ENCODE data around the gene ASTL. TPM values are rescaled to one million over a fixed set of nuclear protein-coding genes. Genes with fewer than 3 reads are reported as not detected.

Gene ASTL
- total RNA-seq, 3 donors from 2014 or later = 2.3 to 3.0 (median 2.8) TPM

DNA sequence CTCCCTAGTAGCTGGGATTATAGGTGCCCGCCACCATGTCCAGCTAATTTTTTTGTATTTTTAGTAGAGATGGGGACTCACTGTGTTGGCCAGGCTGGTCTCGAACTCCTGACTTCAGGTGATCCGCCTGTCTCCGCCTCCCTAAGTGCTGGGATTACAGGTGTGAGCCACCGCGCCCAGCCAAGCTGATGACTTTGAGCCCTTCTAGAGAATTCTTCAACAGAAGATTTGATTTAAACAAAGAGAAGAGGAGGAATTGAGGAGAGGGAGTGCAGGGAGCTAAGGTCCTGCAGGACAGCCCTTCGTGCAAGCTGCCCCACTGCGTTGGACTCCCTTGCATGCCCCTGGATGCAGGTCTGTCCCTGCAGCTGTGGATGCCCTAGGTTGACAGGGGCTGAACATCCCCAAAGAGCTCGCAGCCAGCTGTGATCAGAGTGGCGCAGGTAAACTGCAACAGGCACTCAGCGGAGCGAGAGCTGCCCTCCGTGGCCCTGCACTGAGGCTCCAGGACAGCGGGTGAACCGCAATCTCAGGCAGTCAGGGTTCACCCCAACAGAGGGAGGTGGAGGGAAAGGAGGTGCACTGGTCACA lies 35.6 kb downstream of the ASTL start:
- Mint-ChIP-seq H3K9me3 (peaks cover 11% of the 10 kb centered on the region), H3K4me3 (no peak overlapping the region), H3K27me3 (ENCODE audit: low read depth) (no peaks in the 10 kb centered on the region), H3K36me3 (ENCODE audit: insufficient read depth) (no peaks in the 10 kb centered on the region), H3K4me1 (ENCODE audit: low read depth) (peaks cover 2% of the 10 kb centered on the region)
- DNase-seq = no peak
- ATAC-seq = no peak

DNA sequence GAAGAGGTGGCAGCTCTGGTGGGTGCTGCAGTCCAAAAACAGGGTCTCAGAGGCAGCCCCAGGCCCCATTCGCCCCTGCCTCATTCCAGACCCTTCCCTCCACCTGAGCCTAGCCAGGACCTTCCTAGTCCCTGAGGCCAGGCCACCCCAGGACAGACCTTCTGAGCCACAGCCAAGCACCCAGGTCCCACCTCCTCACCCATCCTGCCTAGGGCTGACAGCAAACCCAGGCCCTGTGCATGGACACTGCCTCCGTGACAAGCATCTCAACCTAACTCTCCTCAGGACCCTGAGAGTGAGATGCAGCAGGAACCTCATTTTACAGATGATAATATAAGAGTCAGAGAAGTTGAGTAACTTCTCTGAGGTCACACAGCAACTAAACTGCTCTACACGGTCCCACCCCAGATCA lies 37.4 kb downstream of the ASTL start:
- Mint-ChIP-seq H3K27me3 (ENCODE audit: low read depth) (no peaks in the 10 kb centered on the region), H3K9me3 (peaks cover 11% of the 10 kb centered on the region), H3K4me1 (ENCODE audit: low read depth) (peaks cover 2% of the 10 kb centered on the region), H3K4me3 (no peak overlapping the region), H3K36me3 (ENCODE audit: insufficient read depth) (no peaks in the 10 kb centered on the region)
- ATAC-seq (no peak), DNase-seq (no peak)

DNA sequence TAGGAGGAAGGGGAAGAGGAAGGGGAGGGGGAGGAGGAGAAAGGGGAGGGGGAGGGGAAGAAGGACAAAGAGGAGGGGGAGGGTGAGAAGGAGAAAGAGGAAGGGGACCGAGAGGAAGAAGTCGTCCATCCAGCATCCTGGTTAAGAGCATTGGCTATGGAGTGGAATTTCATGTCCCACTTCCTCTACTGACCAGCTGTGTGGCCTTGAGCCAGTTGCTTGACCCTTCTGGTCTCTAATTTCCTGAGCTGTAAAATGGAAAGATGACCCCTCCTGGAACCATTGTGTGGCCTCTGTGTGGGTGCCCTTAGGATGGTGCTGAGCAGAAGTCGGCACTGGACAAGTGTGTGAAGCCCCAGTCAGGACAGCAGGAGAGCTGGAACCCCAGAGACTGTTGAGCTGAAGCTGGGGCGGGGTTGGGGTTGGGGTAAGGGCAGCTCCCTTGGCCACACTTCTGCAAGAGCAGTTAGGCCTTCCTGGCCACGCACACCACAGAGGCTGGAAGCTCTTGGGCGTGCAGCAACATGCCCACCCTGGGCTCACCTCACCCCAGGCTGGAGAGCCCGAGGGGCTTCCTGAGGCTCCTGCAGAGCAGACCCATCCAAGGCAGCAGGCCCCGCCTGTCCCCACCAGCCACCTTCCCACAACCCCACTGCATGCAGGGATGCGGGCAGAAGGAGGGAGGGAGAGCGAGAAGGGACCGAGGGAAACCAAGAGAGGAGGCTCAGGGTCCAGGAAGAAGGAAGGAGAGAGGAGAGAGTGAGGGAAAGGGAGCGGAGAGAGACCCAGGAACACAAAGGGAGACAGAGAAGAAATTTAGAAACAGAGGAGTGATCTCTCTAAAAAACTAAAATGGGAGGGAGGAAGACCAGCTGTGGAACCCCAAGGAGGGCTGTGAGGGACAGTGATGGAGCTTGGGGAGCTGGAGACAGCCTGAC lies 38.2 kb downstream of the ASTL start:
- DNase-seq (no peak), ATAC-seq (no peak)
- H3K4me3 Mint-ChIP-seq = no peak overlapping the region
- H3K36me3 Mint-ChIP-seq (ENCODE audit: insufficient read depth) = no peaks in the 10 kb centered on the region
- H3K9me3 Mint-ChIP-seq = peaks cover 4% of the 10 kb centered on the region
- H3K27me3 Mint-ChIP-seq (ENCODE audit: low read depth) = no peaks in the 10 kb centered on the region
- H3K4me1 Mint-ChIP-seq (ENCODE audit: low read depth) = peaks cover 2% of the 10 kb centered on the region

DNA sequence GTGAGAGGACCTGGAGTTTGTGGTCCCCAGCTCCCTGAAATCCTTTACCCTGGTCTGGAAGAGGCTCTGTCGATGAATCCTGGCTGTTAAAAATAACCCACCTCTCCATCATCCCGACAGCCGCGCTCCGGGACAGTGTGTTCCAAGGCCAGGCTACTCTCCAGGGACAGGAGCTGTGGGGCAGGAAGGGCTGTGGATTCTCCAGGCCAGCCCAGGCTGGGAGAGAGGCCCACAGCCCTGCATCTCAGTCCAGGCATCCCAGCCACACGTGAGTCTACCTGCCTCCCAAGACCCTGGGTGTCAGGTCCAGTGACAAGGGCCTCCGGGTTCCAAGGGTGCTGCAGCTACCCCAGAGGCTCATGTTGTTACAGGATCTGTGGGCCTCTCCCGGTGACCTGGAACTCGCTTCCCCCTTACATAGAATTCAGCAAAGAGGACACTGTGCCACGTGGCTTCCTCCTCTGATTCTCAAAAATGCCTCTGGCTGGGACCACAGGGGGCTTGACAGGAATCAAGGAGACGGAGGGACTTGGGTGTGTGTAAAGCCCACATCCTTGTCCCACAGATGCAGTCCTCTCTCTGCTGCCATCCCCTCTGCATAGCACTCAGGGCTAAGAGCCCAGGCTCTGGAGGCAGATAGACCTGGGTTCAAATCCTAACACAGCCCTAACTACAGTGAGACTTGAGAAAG lies 39.3 kb downstream of the ASTL start:
- ATAC-seq = no peak
- Mint-ChIP-seq H3K36me3 (ENCODE audit: insufficient read depth) (no peaks in the 10 kb centered on the region), H3K4me1 (ENCODE audit: low read depth) (peaks cover 2% of the 10 kb centered on the region), H3K4me3 (no peak overlapping the region), H3K9me3 (no peaks in the 10 kb centered on the region), H3K27me3 (ENCODE audit: low read depth) (no peaks in the 10 kb centered on the region)
- DNase-seq = no peak

DNA sequence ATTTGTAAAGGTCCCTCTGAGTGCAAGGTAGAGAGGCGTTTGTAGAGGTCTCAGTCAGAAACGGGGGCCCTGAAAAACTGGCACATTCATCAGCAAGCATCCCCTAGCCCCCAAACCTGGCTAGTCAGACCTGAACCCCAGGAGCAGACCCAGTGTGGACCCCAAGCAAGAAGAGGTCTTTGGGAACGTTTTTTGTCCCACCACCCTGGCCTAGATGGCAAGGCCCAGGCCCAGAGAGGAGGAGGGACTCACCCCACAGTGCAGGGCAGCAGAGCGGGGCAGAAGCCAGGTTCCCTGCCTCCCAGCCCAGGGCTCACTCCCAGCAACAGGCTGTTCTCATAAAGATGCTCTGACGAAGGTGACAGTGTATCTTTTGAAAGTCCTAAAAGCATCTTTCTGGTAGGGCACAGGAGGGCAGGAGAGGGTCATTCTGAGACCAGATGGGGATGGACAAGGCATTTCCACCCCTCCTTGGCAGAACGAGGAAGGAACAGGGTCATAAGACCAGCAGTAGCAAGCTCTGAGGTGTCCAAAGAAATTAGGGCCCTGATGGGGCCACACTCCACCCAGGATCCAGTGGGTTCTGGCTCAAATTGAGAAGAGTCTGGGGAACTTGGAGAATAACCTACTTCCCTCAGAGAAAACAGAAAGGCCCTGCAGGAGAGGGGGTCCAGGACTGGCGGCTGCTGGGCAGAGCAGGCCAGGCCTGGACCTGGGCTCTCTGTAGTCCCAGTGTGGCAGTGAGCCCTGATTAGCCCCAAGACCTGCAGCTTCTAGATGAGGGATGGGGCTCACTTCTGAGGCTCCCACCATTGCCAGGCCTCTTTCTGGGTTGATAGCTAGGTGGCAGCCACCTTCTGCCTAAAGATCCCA lies 40.1 kb downstream of the ASTL start:
- no peak overlapping the region for H3K4me3 Mint-ChIP-seq
- H3K9me3 Mint-ChIP-seq = no peaks in the 10 kb centered on the region
- H3K4me1 Mint-ChIP-seq (ENCODE audit: low read depth) = no peaks in the 10 kb centered on the region
- no peak for DNase-seq
- no peaks in the 10 kb centered on the region for H3K36me3 Mint-ChIP-seq (ENCODE audit: insufficient read depth)
- peaks cover 2% of the 10 kb centered on the region for H3K27me3 Mint-ChIP-seq (ENCODE audit: low read depth)
- no peak for ATAC-seq

DNA sequence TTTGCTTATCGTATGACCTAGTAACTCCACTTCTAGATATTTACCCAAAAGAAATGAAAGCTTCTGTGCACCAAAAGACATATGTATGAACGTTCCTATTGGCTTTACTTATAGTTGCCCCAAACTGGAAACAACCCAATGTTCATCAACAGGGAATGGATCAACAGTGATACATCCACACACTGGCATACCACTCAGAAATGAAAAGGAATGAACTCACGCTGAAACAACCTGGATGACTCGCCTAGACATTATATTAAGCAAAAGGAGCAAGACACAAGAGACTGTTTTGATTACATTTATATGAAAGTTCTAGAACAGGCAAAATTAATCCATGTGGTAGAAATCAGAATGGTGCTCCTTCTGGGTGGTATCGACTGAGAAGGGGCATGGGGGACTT lies 40.9 kb downstream of the ASTL start:
- ATAC-seq (no peak), DNase-seq (no peak)
- Mint-ChIP-seq H3K4me1 (ENCODE audit: low read depth) (no peaks in the 10 kb centered on the region), H3K36me3 (ENCODE audit: insufficient read depth) (no peaks in the 10 kb centered on the region), H3K9me3 (no peaks in the 10 kb centered on the region), H3K27me3 (ENCODE audit: low read depth) (peaks cover 4% of the 10 kb centered on the region), H3K4me3 (no peak overlapping the region)

DNA sequence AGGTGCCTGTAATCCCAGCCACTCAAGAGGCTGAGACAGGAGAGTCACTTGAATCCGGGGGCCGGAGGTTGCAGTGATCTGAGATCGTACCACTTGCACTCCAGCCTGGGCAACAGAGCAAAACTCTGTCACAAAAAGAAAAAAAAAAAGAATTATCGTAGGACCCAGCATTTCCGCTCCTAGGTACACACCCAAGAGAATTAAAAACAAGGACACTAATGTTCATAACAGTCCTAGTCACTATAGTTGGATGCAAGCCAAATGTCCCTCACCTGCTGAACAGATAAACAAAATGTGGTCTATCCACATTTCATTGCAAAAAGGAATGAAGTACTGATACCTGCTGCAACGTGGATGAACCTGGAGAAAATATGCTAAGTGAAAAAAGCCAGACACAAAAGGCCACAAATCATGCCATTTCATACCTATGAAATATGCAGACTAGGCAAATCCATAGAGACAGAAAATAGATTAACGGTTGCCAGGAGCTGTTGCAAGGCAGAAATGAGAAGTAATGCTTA lies 43.1 kb downstream of the ASTL start:
- Mint-ChIP-seq H3K4me3 (no peak overlapping the region), H3K4me1 (ENCODE audit: low read depth) (no peaks in the 10 kb centered on the region), H3K36me3 (ENCODE audit: insufficient read depth) (no peaks in the 10 kb centered on the region), H3K9me3 (no peaks in the 10 kb centered on the region), H3K27me3 (ENCODE audit: low read depth) (peaks cover 4% of the 10 kb centered on the region)
- DNase-seq (no peak), ATAC-seq (no peak)

DNA sequence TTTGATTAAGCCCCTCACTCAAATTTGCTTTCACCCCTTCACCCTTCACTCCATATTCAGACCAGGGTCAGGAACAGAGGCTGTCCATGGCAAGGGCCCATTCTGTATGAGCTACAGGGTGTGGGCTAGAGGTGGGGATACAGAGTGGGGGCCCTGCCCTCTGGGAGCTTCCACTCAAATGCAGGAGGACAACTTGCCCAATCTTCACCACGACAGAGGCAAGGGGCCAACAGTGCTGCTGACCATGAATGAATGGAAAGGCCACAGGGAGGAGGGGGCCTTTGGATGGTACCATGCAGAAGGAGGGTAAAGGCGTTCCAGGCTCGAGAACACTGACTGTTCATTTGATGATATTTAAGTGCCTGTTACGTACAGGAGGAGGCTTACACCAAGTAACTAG lies 44.8 kb downstream of the ASTL start:
- Mint-ChIP-seq H3K36me3 (ENCODE audit: insufficient read depth) (no peaks in the 10 kb centered on the region), H3K27me3 (ENCODE audit: low read depth) (peaks cover 4% of the 10 kb centered on the region), H3K4me3 (no peak overlapping the region), H3K4me1 (ENCODE audit: low read depth) (no peaks in the 10 kb centered on the region), H3K9me3 (no peaks in the 10 kb centered on the region)
- DNase-seq (no peak), ATAC-seq (no peak)

DNA sequence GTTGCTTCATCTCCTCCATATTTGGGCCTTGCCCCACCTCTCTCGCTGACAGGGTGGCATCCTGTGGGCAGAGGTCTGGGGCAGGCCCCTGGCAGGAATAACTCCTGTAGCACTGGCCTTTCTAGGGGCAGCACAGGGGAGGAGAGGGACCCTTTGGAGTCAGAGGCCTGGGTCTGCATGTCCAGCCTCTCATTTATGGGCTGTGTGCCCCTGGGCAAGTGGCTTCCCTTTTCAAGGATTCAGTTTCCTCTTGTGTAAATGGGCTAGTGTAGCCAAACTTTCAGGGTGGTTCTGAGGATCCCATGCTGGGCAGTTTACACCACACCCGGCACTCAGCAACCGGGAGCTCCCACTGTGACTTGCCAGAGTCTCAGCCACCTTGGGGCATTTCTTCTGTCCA lies 45.4 kb downstream of the ASTL start:
- H3K4me1 Mint-ChIP-seq (ENCODE audit: low read depth) = no peaks in the 10 kb centered on the region
- H3K4me3 Mint-ChIP-seq = no peak overlapping the region
- DNase-seq = no peak
- peaks cover 4% of the 10 kb centered on the region for H3K27me3 Mint-ChIP-seq (ENCODE audit: low read depth)
- no peaks in the 10 kb centered on the region for H3K36me3 Mint-ChIP-seq (ENCODE audit: insufficient read depth)
- ATAC-seq = no peak
- H3K9me3 Mint-ChIP-seq = no peaks in the 10 kb centered on the region

DNA sequence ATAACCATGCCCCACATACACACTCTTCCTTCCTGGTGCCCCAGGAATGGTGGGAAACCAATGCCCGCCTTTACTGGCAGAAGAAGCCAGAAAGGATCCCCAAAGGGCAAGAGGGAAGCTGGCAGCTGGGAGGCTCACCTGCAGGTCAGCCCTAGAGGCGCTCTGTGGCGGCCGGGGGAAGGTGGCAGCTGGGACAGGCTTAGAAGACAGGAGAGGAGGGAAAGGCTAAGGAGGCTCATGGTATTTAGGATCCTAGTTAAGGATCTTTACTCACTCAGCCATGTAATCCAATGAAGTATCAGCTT lies 45.8 kb downstream of the ASTL start:
- no peak overlapping the region for H3K4me3 Mint-ChIP-seq
- no peak for DNase-seq
- H3K36me3 Mint-ChIP-seq (ENCODE audit: insufficient read depth) = no peaks in the 10 kb centered on the region
- no peak for ATAC-seq
- no peaks in the 10 kb centered on the region for H3K9me3 Mint-ChIP-seq
- H3K4me1 Mint-ChIP-seq (ENCODE audit: low read depth) = no peaks in the 10 kb centered on the region
- H3K27me3 Mint-ChIP-seq (ENCODE audit: low read depth) = peaks cover 6% of the 10 kb centered on the region

DNA sequence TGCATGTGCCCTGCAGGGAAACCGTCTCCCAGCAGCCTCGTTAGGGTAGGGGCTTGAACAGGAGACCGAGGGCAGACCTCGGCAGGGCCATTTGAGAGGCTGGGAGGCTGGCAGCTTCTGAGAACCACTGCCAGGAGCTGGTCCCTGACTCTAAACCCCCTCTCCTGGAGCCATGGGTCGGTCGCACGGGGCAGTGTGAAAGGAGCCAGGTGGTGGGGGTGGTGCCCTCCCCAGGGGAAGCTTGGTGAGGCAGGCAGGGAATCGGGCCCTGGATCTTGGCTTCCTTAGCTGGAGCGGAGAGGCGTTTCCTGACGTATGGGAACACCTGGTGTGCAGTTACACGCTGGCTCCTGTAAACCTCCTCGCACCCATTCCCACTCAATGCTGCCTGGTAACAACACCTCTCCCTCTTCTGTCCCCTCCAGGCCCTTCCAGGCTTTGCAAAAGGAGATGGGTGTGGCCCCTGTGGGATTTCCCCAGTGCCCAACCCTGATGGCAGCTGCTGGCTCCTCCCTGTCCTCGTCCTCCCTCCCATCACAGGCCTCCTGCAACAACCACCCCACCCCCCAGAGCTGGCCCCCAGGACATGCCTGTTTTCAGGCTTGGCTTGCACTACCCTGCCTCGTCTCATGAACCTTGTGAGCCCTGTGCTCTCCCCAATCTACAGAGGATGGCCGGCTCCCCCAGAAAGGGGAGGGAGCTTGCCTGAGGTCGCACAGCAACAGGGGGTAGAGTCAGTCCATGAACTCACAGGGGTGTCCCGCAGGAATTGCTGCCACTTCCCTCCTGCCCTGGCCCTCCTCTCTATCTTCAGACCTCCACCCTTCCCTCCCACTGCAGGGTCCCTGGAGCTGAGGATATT lies 46.4 kb downstream of the ASTL start:
- ATAC-seq (no peak), DNase-seq (no peak)
- Mint-ChIP-seq H3K36me3 (ENCODE audit: insufficient read depth) (no peaks in the 10 kb centered on the region), H3K9me3 (no peaks in the 10 kb centered on the region), H3K4me1 (ENCODE audit: low read depth) (no peaks in the 10 kb centered on the region), H3K27me3 (ENCODE audit: low read depth) (peaks cover 6% of the 10 kb centered on the region), H3K4me3 (no peak overlapping the region)

DNA sequence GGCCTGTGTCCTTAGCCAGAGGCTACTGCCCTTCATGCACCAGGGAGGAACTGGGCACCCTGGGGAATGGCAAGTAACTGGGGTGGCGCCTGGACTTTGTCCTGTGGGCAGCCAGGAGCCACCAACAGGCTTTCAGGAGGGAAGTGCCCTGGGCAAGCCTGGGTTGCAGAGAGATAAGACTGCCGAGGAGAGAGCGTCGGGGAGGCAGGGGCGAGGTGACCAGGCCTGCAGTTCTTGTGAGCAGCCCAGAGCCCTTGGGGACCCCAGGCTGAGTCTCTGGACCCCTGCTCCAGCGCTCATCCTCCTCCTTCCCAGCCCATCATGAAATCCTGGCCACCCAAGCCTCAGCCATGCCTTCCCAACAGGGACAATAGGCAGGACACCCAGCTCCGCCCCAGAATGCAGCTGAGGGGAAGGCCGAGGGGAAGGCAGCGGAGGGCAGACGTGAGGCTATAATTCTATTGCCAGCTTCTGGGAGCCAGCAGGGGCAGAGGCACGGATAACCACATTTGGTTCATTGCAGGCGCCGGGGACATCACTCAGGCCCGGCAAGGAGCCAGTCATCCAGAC lies 47.1 kb downstream of the ASTL start:
- Mint-ChIP-seq H3K4me1 (ENCODE audit: low read depth) (no peaks in the 10 kb centered on the region), H3K36me3 (ENCODE audit: insufficient read depth) (no peaks in the 10 kb centered on the region), H3K4me3 (no peak overlapping the region), H3K9me3 (no peaks in the 10 kb centered on the region), H3K27me3 (ENCODE audit: low read depth) (peaks cover 6% of the 10 kb centered on the region)
- DNase-seq = no peak
- no peak for ATAC-seq

All from activated T-cell treated with anti-CD3 and anti-CD28 coated beads, Interleukin-2, amount 50 U/mL, for 4 hours (primary cell).